GM12878 (cell line): ENCODE measurements around the gene NFATC3. TPM values are rescaled to one million over a fixed set of nuclear protein-coding genes. Genes with fewer than 3 reads are reported as not detected.

Experiments
- ATAC-seq: fragments of 200-7000 bp; cut with Tn5 transposase; 3 replicates; pipeline ENCODE4 v1.9.1; 2020; ENCODE audit warnings: mild to moderate bottlenecking, moderate library complexity
- BruUV-seq: library from RNA; stranded (reverse); fragments of 400-500 nt; replicated peaks from 2 replicates; lab custom pipeline; 2021; lab: Mats Ljungman, UMichigan
- CTCF ChIA-PET: fragments of 300-600 bp; sonication (Branson Sonifier 250); formaldehyde crosslinking; extraction: SDS; loops from one replicate; lab custom pipeline; 2021; ENCODE audit warnings: inconsistent platforms; lab: Yijun Ruan, JAX
- POLR2A ChIA-PET: fragments of 350-600 bp; formaldehyde crosslinking; extraction: SDS; loops from one replicate; lab custom pipeline; 2021; ENCODE audit warnings: inconsistent platforms; lab: Charles Lee
- RAD21 ChIA-PET: fragments of 300-600 bp; sonication (Branson Sonifier 250); formaldehyde crosslinking; loops from one replicate; lab custom pipeline; 2023; ENCODE audit warnings: antibody characterized with exemption; ENCODE audit not compliant: unreplicated experiment; lab: Charles Lee
- SMC1A ChIA-PET: fragments of 300-600 bp; sonication (Branson Sonifier 250); formaldehyde crosslinking; loops from one replicate; lab custom pipeline; 2023; ENCODE audit not compliant: unreplicated experiment, uncharacterized antibody; lab: Charles Lee
- DNase-seq: peaks from one replicate; pipeline ENCODE4 v3.0.0-alpha.2; 2011; ENCODE audit warnings: low read depth, low spot score
- FAIRE-seq: peaks from 3 replicates; lab custom pipeline; 2011; peaks lifted over from hg19 to GRCh38; lab: Jason Lieb, UNC
- H2AFZ ChIP-seq: 2 replicates; pipeline ENCODE4 v1.6.0; 2011; ENCODE audit warnings: low read depth, low read length, control low read depth; ENCODE audit not compliant: control insufficient read depth
- H3K27ac ChIP-seq: 2 replicates; pipeline ENCODE4 v1.5.1; 2011; ENCODE audit warnings: control low read depth; ENCODE audit not compliant: control insufficient read depth, insufficient read depth
- H3K27me3 ChIP-seq, 2 experiments: replicated peaks in 1 of 2; 2 replicates each; pipeline versions ENCODE4 v1.6.0 to v1.6.1; 2011; ENCODE audit warnings: low read length in 1 of 2; ENCODE audit not compliant: control insufficient read depth in 2 of 2, insufficient read depth in 2 of 2
- H3K36me3 ChIP-seq, 2 experiments: 2 replicates each; pipeline ENCODE4 v1.5.1; 2011; ENCODE audit warnings: low read length in 1 of 2; ENCODE audit not compliant: control insufficient read depth in 2 of 2, insufficient read depth in 2 of 2
- H3K4me1 ChIP-seq: 2 replicates; pipeline ENCODE4 v1.6.1; 2011; ENCODE audit warnings: mild to moderate bottlenecking, low read length, moderate library complexity, mixed read lengths; ENCODE audit not compliant: control insufficient read depth, insufficient read depth
- H3K4me2 ChIP-seq: 2 replicates; pipeline ENCODE4 v1.6.0; 2011; ENCODE audit warnings: control low read depth; ENCODE audit not compliant: control insufficient read depth, insufficient read depth
- H3K4me3 ChIP-seq: fragments of 200-600 bp; sonication (generic); 2 replicates; pipeline ENCODE4 v1.5.1; 2016
- H3K79me2 ChIP-seq: 2 replicates; pipeline ENCODE4 v1.6.0; 2011; ENCODE audit warnings: low read length; ENCODE audit not compliant: control insufficient read depth, insufficient read depth
- H3K9ac ChIP-seq: 2 replicates; pipeline ENCODE4 v1.8.0; 2011; ENCODE audit warnings: low read length, control low read depth, mixed read lengths; ENCODE audit not compliant: control insufficient read depth, insufficient read depth
- H3K9me3 ChIP-seq: replicated peaks from 3 replicates; pipeline ENCODE4 v1.5.1; 2011; ENCODE audit warnings: mild to moderate bottlenecking, low read length; ENCODE audit not compliant: control insufficient read depth, insufficient read depth
- H4K20me1 ChIP-seq: 2 replicates; pipeline ENCODE4 v1.6.0; 2011; ENCODE audit not compliant: control insufficient read depth, insufficient read depth
- ATF3 ChIP-seq: IDR thresholded peaks from 2 replicates; pipeline ENCODE4 v1.6.1; 2011; ENCODE audit warnings: low read depth, mild to moderate bottlenecking, low read length, moderate library complexity, borderline replicate concordance; ENCODE audit errors: extremely low read depth
- CTCF ChIP-seq, 3 experiments: IDR thresholded peaks in 2 of 3; conservative IDR thresholded peaks in 1 of 3; 2 replicates each; pipeline ENCODE4 v1.5.1; 2011; ENCODE audit warnings: low read depth in 3 of 3, low read length in 3 of 3, mild to moderate bottlenecking in 3 of 3, control low read depth in 2 of 3, moderate library complexity in 2 of 3, inconsistent platforms in 1 of 3, mixed read lengths in 1 of 3; ENCODE audit not compliant: control insufficient read depth in 2 of 3, insufficient read depth in 1 of 3; ENCODE audit errors: extremely low read depth in 1 of 3
- E2F4 ChIP-seq: IDR thresholded peaks from 2 replicates; pipeline ENCODE4 v1.6.1; 2012; ENCODE audit warnings: low read depth, low read length, improper control_type of control experiment
- GATAD2B ChIP-seq: fragments of 450-650 bp; conservative IDR thresholded peaks from 2 replicates; pipeline ENCODE4 v1.6.1; 2017; ENCODE audit warnings: low read depth, mild to moderate bottlenecking, moderate library complexity
- IKZF1 ChIP-seq: fragments of 450-650 bp; conservative IDR thresholded peaks from 2 replicates; pipeline ENCODE4 v1.6.1; 2017; ENCODE audit warnings: antibody characterized with exemption, mild to moderate bottlenecking
- IKZF2 ChIP-seq, 2 experiments: fragments of 450-650 bp; IDR thresholded peaks; 2 replicates each; pipeline ENCODE4 v1.6.1; 2017; ENCODE audit warnings: mild to moderate bottlenecking in 2 of 2, moderate library complexity in 2 of 2
- MEF2B ChIP-seq: fragments of 450-650 bp; IDR thresholded peaks from 2 replicates; pipeline ENCODE4 v1.6.1; 2018; ENCODE audit warnings: mild to moderate bottlenecking, moderate library complexity; ENCODE audit not compliant: partially characterized antibody, poor library complexity, severe bottlenecking
- NFYA ChIP-seq: IDR thresholded peaks from 2 replicates; pipeline ENCODE4 v1.6.1; 2011; ENCODE audit warnings: low read depth, mild to moderate bottlenecking, low read length, improper control_type of control experiment, borderline replicate concordance
- POLR2AphosphoS5 ChIP-seq: IDR thresholded peaks from 2 replicates; pipeline ENCODE4 v1.6.1; 2011; ENCODE audit warnings: mild to moderate bottlenecking, low read length, inconsistent platforms
- PRDM15 ChIP-seq: fragments of 450-650 bp; formaldehyde crosslinking; IDR thresholded peaks from 2 replicates; pipeline ENCODE4 v1.4.0; 2020; ENCODE audit warnings: mild to moderate bottlenecking, moderate library complexity
- RAD21 ChIP-seq: IDR thresholded peaks from 2 replicates; pipeline ENCODE4 v1.6.1; 2011; ENCODE audit warnings: mild to moderate bottlenecking, low read depth, low read length, moderate library complexity; ENCODE audit not compliant: insufficient read depth
- SP1 ChIP-seq: IDR thresholded peaks from one replicate; pipeline ENCODE4 v1.6.1; 2011; ENCODE audit warnings: low read depth, low read length
- SPI1 ChIP-seq: IDR thresholded peaks from 2 replicates; pipeline ENCODE4 v1.6.1; 2011; ENCODE audit warnings: low read depth, mild to moderate bottlenecking, low read length, moderate library complexity, borderline replicate concordance; ENCODE audit not compliant: insufficient read depth
- SUPT20H ChIP-seq: IDR thresholded peaks from 2 replicates; pipeline ENCODE4 v1.6.1; 2011; ENCODE audit warnings: low read depth, mild to moderate bottlenecking, low read length, moderate library complexity, borderline replicate concordance; ENCODE audit not compliant: control insufficient read depth
- TARDBP ChIP-seq: IDR thresholded peaks from 2 replicates; pipeline ENCODE4 v1.6.1; 2016; ENCODE audit warnings: borderline replicate concordance
- WGBS: methylation state at CpG from one replicate; pipeline ENCODE4 v1.1.6; 2016; ENCODE audit warnings: low lambda C conversion rate; ENCODE audit not compliant: insufficient replicate concordance, insufficient coverage; ENCODE audit errors: missing lambda C conversion rate; 5-methylcytosine and 5-hydroxymethylcytosine counted together
- in situ Hi-C: fragments of 300-500 bp; cut with MboI; formaldehyde crosslinking; loops from 9 replicates; pipeline ENCODE4 v1.14.3; 2018; ENCODE audit warnings: mixed read lengths
- intact Hi-C: fragments of 100-400 bp; cut with micrococcal nuclease; formaldehyde crosslinking; loops from one replicate; pipeline ENCODE4 v1.14.2; 2022; ENCODE audit not compliant: unreplicated experiment
- polyA plus RNA-seq, 11 experiments: library from polyadenylated mRNA; depleted of rRNA in 4 of 11; unstranded in 6 of 11; stranded (reverse) in 5 of 11; fragments of >200 nt; fragmentation: Nextera tagmentation in 4 of 11; fragmentation: Illumina TruSeq in 1 of 11; extraction: Ambion mirVana in 4 of 11; extraction: Trizol in 1 of 11; gene quantifications; 1 replicate in 1 of 11; 2 replicates in 10 of 11; pipeline versions ENCODE4 v1.2.1 to v1.2.3, GENCODE V29; 2011 to 2016; ENCODE audit warnings: inconsistent platforms in 2 of 11, missing spikeins in 2 of 11, low read depth in 1 of 11
- total RNA-seq, 4 experiments: library from RNA; depleted of rRNA in 3 of 4; stranded (reverse); fragments of >200 nt in 3 of 4; fragmentation: Illumina TruSeq in 1 of 4; extraction: Trizol in 1 of 4; gene quantifications; 2 replicates each; pipeline versions ENCODE4 v1.2.1 to v1.2.3, GENCODE V29; 2013 to 2021

The NFATC3 gene
- total and polyA plus RNA-seq, 10 of the 15 experiments (the other 5 are each of a cell fraction or from before 2014, with no cell fraction given), result 4.2 to 37.6 (median 24.9) TPM

- no peaks in the 10 kb centered on the region for H3K27me3 ChIP-seq
- no TSS peak for BruUV-seq
- RAD21 ChIA-PET, result interaction anchor here (0.7 to 2.4 kb wide), 7 partner anchors 9 to 177 kb away, joined by 3 to 16 read pairs (median 5); partner anchors contain the start of gene NFATC3
- H3K27ac ChIP-seq, result no peak overlapping the region
- H3K4me1 ChIP-seq, result no peaks in the 10 kb centered on the region
- H3K79me2 ChIP-seq, result no peaks in the 10 kb centered on the region
- peaks cover 7 to 13% of the 10 kb centered on the region in 2 experiments; a peak in 3 of 4 replicates for H3K36me3 ChIP-seq
- H3K4me2 ChIP-seq, result no peak overlapping the region
- no peak for FAIRE-seq
- no peak for DNase-seq
- in situ Hi-C loops (no loop called here), intact Hi-C loops (no loop called here)
- POLR2A ChIA-PET, result interaction anchor here (0.9 to 1.3 kb wide), 4 partner anchors 9 to 19 kb away, joined by 3 read pairs; no protein-coding TSS in a partner anchor
- no peak overlapping the region for H3K9ac ChIP-seq
- H3K9me3 ChIP-seq, result no peaks in the 10 kb centered on the region
- no peaks in the 10 kb centered on the region for H4K20me1 ChIP-seq
- CTCF ChIA-PET, result interaction anchor here (0.9 to 1.5 kb wide), 8 partner anchors 9 to 245 kb away, joined by 3 to 7 read pairs (median 5); no protein-coding TSS in a partner anchor
- 25% methylated on average over 2 of the region's 3 CpGs for WGBS
- H3K4me3 ChIP-seq, result no peak overlapping the region
- H2AFZ ChIP-seq, result no peak overlapping the region
- peak; percentile 68 for ATAC-seq
- SMC1A ChIA-PET, result interaction anchor here (0.6 to 2.2 kb wide), 7 partner anchors 10 to 167 kb away, joined by 3 to 8 read pairs (median 3); partner anchors contain the start of genes DDX28, DPEP2 and DUS2
- TF ChIP-seq IKZF2 (IDR thresholded peaks at IDR 0.05) (peak; percentile 17 to 35; a peak in 1 of 4 replicates), TARDBP (no peak), CTCF (IDR thresholded peaks at IDR 0.05 in 2 of 3, conservative IDR thresholded peaks at IDR 0.05 in 1 of 3; ENCODE audit: control insufficient read depth in 2 of 3, extremely low read depth in 1 of 3, insufficient read depth in 1 of 3, low read depth in 3 of 3, low read length in 3 of 3) (no peak), NFYA (no peak), POLR2AphosphoS5 (no peak), E2F4 (no peak), MEF2B (peak; percentile 85), SUPT20H (no peak), SP1 (no peak), PRDM15 (CRISPR knock-in tag) (no peak), SPI1 (peak; percentile 78; the same call in 1 of the 2 replicates), GATAD2B (no peak), RAD21 (no peak), IKZF1 (peak; percentile 37; the same call in 1 of the 2 replicates), ATF3 (no peak)
These were observed 23.8 kb upstream of the NFATC3 start for GRCh38 chr16:68061396-68061795.
